Activated CD4-positive, alpha-beta T cell treated with anti-CD3 and anti-CD28 coated beads, Interleukin-2, amount 50 U/mL, for 16 hours (primary cell): ENCODE measurements around the gene KRTAP4-5.
"Not testable (repeated sequence)": the region's sequence is repeated elsewhere in the genome, so short reads cannot be mapped to it uniquely, and the experiment has no call there.

Experiments used
- DNase-seq: peaks from one replicate; pipeline ENCODE4 v3.0.0-alpha.2; 2020

The KRTAP4-5 gene

DNA sequence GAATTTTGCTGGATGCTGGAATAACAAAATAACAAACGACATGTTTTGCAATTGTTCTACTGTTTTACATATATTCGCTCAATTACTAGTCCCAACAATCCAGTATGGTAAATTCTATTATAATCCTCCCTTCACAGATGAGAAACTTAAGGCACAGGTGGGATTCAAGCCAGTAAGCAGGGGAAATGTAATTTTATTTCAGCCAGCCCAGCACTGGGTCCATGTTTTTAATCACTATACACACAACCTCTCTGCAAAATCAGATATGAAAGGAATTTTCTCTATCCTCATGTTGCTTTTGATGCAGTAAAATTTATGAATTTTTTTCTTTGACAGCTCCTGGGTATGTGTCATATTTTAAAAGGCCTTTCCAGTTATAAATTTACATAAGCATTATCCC, 4.4 kb downstream of the KRTAP4-5 start:
- no peak for DNase-seq

GRCh38 chr17:41144846-41145245, 4.8 kb downstream of the KRTAP4-5 start:
- no peak for DNase-seq

DNA sequence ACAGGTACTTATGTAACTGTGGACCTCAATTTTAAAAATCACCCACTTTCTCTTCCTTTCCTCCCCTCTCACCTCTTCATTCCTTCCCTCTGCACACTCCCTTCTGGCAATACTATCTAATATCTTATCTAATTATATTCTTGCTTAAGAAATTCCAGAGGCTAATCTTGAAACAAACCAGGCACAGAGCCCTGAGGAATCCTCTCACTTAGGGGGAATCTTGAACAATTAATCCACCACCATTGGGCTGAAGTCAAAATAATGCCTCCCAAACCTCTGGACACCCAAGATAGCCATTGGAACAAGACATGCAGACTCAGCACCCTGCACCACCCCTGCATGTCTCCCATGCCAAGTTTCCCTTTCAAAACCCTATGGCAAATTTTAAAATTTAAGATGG, 8.3 kb downstream of the KRTAP4-5 start:
- DNase-seq: no peak

DNA sequence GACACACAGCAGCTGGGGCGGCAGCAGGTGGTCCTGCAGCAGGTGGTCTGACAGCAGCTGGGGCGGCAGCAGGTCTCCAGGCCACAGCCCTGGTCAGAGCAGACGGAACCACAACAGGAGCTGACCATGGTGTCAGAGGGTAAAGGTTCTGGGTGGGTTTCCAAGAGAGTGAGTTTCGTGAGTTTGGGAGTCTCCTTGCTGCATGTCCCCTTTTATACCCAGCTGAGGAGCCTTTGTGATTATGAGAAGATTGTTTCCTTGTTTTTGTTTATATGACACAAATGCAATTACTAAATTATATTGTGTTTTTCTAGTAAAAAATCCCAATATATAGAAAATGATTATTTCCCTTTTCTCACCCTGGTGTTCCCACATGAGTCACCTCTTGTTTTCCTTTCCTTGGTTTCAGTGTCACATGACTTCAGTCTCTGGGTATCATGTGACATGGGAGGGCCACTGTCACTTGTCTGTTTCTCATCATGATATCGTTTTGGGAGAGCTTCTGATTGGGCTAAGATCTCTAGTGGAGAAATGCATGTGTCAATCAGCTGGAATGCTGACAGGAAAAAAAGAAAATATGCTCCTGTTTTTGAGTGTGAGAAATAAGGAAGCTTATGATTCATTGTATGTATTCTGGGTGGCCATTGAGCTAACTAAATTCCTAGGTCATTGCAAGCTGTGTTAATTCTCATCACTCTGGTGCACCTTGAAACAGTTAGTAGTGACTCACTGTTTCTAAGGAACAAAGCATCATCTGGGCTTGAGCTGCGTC, 9.1 kb downstream of the KRTAP4-5 start, which contains the start of gene KRTAP4-6:
Gene KRTAP4-6, minus strand, starts transcription at position 185 of the 772 bp plus-strand sequence. Its CDS starts 57 bp downstream, at position 128.
- no peak for DNase-seq

DNA sequence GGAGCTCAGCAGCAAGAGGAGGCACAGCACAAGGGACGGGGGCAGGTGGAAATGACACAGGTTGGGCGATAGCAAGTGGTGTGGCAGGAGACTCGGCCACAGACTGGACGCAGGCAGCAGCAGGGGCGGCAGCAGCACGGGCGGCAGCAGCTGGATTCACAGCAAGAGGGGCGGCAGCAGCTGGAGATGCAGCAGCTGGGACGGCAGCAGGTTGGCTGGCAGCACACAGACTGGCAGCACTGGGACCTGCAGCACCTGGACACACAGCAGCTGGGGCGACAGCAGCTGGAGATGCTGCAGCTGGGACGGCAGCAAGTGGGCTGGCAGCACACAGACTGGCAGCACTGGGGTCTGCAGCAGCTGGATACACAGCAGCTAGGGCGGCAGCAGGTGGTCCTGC, 9.8 kb downstream of the KRTAP4-5 start:
- DNase-seq: not testable (repeated sequence)

DNA sequence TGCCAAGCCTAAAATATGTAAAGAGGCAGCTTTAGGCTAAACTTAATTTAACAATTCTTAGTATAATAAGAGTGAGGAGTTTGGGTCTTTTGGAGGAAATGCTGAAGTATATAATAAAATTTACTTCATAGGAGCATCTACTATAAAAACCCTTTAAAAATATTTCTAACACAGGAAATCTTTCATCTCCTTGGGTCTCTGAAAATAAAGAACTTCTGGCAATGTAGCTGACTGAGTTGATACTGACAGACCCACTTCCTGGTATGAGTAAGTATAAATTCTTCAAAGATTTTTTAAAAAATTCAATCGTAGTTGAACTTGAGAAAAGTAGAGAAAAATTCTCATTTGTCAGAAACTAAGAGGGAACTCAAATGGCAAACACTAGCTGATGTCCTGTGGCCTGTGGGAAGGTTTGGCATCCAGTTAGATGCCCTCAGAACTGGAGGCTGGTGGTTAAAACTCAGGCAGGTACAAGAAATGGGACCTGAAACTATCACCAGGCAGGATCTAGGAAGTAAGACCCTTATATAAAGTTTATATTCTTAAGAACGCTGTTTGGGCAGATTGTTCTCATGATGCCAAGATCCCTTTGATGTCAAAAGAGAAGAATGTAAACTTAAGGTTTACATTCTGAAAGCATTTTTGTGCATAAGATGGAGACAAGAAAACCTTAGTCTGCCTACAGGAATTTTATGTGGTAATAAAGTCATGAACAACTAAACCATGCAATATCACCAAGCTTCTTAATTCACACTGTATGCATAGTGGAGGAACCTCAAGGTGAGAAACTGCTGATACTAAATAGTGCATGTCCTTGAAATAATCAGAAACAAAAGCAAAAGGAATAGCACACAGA, 15.5 kb downstream of the KRTAP4-5 start:
- no peak for DNase-seq

GRCh38 chr17:41131979-41132378, 17.6 kb downstream of the KRTAP4-5 start:
- DNase-seq: no peak

GRCh38 chr17:41127371-41127770, 22.3 kb downstream of the KRTAP4-5 start:
- no peak for DNase-seq

GRCh38 chr17:41126412-41126811, 23.2 kb downstream of the KRTAP4-5 start:
- no peak for DNase-seq

- DNase-seq: no peak
These were observed 24.6 kb downstream of the KRTAP4-5 start for GRCh38 chr17:41125064-41125463.

DNA sequence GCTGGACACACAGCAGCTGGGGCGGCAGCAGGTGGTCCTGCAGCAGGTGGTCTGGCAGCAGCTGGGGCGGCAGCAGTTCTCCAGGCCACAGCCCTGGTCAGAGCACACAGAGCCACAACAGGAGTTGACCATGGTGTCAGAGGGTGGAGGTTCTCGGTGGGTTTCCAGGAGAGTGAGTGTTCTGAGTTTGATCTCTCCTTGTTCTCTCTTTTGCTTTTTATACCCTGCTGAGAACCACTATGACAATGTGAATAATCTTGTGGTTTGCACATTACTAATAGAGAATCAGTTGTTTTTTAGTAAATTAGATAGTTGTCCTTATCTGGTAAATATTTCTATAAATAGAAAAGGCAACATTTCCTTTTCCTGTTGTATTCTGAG, 25.6 kb downstream of the KRTAP4-5 start, which contains the start of gene KRTAP4-12:
Gene KRTAP4-12, minus strand, starts transcription at position 192 of the 381 bp plus-strand sequence. Its CDS starts 60 bp downstream, at position 132.
- DNase-seq: not testable (repeated sequence)

DNA sequence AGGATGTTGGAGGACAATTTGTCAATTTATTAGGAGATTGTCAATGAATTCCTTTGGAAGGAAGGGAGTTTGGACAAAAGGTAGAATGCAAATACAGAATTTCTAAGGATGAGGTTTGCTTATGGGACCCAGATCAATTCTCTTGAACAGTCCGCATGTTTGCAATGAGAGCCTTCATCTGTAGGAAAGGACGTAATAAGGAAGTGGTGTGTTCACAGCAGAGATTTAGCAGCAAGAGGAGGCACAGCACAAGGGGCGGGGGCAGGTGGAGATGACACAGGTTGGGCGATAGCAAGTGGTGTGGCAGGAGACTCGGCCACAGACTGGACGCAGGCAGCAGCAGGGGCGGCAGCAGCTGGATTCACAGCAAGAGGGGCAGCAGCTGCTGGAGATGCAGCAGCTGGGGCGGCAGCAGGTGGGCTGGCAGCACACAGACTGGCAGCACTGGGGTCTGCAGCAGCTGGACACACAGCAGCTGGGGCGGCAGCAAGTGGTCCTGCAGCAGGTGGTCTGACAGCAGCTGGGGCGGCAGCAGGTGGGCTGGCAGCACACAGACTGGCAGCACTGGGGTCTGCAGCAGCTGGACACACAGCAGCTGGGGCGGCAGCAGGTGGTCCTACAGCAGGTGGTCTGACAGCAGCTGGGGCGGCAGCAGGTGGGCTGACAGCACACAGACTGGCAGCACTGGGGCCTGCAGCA, 26.2 kb downstream of the KRTAP4-5 start:
- DNase-seq: not testable (repeated sequence)

DNA sequence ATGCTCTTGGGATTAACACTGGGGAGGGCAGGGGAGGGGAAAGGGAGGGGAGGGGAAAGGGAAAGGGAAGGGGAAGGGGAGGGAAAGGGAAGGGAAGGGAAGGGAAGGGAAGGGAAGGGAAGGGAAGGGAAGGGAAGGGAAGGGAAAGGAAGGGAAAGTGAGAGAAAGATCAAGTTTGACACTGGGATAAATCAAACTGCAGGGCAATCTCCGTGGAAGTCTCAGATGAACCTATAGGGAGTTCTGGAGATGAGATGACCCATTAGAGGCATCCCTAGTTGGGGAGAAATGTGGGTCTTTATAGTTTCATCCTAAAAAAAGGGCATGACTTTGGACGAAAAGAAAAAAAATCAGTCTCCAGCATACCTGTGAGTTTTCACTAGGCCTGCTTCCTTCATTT, 27.9 kb downstream of the KRTAP4-5 start:
- DNase-seq: no peak

DNA sequence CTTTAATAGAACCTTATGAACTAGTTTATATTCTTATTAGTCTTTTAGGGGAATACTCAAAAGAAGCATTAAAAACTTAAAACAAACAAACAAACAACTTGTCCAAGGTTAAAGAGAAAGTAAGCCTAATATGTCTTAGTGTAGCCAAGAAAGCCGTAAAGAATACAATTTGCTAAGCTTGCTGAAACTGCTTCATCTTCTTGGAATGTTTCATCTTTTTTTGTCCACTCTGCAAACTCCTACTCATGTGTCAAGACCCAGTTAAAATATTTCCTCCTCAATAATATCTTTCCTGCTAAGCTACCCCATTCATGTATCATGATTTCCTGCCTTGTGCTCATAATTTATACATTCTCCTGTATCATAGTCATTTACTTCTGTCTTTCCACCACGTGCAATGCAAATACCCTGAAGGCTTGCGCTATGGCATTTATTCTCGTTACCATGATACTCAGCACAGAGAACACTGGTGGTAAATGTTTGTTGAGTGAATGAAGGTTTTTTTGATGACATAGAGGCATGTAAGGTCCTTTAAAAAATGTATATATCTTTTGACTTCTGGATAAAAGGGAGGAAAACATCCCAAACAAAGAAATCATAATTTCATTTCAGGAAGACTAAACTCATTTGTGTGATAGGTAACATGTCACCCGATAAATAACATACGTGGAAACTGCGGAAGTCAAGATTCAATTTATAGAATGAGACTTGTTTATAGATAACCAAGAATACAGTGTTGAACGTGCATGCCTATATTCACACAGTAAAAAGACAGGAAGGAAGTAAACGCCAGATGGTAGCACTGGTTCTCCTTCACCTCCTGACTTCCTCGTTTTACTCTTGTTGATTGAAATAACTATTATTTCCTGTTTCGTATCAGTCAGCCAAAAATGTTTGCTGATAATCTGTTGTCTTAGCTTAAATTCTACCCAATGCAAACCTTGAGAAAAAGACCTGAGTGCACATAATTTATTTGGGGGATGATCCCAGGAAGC, 29.6 kb downstream of the KRTAP4-5 start:
- DNase-seq: not testable (repeated sequence)

GRCh38 chr17:41118721-41119120, 30.9 kb downstream of the KRTAP4-5 start:
- no peak for DNase-seq

GRCh38 chr17:41117846-41118386, 31.7 kb downstream of the KRTAP4-5 start, which contains the start of gene KRTAP4-11:
TSS of gene KRTAP4-11 (minus strand) at chr17:41118373. CDS start at chr17:41118315, 58 bp downstream.
- DNase-seq: not testable (repeated sequence)

DNA sequence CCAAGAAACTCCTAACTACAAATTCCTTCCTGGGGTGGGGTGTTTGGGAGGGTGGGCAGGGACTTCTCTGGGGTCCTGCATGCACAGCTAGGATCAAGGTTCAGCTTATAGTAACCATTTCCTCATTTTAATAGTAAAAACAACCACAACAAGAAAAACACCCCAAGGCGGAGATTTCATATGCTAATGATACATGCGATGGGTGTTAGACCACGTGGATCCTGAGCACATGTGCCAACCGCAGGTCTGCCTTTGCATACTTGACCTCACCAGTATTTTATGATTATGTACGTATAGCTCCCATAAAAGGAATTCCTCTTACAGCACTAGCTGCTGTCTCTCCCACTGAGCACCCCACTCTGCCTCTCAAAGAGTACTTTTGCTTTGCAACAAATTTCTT, 33.3 kb downstream of the KRTAP4-5 start:
- DNase-seq: no peak

GRCh38 chr17:41111151-41111885, 38.3 kb downstream of the KRTAP4-5 start:
- no peak for DNase-seq

GRCh38 chr17:41108728-41109386, 40.8 kb downstream of the KRTAP4-5 start:
- not testable (repeated sequence) for DNase-seq

- no peak for DNase-seq
These were observed 41.6 kb downstream of the KRTAP4-5 start for GRCh38 chr17:41107941-41108450.
